Breast epithelium (tissue), 3 donors: Measurements from ENCODE around the gene GARIN5A.

Experiments used
- POLR2A ChIP-seq: fragments of 450-650 bp; IDR thresholded peaks from one replicate; pipeline ENCODE4 v1.6.1; 2016; ENCODE audit warnings: antibody characterized with exemption, mild to moderate bottlenecking, moderate library complexity
- POLR2AphosphoS5 ChIP-seq, 3 donors: sonication (generic); formaldehyde crosslinking; IDR thresholded peaks; one replicate each; pipeline ENCODE4 v1.6.1; 2017; ENCODE audit warnings: antibody characterized with exemption in 3 of 3
- TF ChIP-seq, protein P1 (sequence below), 3 donors: fragments of 450-650 bp; IDR thresholded peaks; one replicate each; pipeline ENCODE4 v1.5.1; 2016 to 2017; ENCODE audit warnings: antibody characterized with exemption in 3 of 3, mild to moderate bottlenecking in 3 of 3, moderate library complexity in 3 of 3

DNA sequence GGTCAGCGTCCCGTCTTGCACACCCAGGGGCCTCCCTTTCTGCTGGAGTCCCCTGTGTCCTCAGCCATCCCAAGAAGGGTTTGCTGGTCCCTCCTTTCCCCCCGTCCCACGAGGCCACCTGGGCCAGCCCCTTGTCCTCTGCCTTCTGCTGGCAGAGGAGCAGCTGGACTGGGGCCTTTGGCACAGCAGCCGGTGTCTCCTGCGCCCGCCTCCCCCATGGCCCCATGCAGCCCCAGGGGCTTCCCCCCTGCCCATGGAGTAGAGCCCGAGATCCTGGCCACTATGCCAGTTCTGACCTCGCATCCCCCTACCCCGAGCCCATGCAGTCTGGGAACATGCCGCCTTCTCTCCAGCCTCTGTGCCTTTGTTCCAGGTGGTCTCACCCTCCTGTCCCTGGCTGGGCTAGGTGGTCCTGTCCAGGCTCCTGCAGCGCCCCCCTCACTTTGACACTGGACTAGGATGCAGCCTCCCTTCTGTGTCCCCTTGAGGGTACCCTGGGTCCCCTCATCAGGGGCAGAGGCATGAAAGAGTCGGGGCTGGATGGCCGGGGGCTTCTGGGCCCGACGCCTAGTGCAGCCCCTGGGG lies 5.7 kb upstream of the GARIN5A start:
- TF ChIP-seq, protein P1, sequence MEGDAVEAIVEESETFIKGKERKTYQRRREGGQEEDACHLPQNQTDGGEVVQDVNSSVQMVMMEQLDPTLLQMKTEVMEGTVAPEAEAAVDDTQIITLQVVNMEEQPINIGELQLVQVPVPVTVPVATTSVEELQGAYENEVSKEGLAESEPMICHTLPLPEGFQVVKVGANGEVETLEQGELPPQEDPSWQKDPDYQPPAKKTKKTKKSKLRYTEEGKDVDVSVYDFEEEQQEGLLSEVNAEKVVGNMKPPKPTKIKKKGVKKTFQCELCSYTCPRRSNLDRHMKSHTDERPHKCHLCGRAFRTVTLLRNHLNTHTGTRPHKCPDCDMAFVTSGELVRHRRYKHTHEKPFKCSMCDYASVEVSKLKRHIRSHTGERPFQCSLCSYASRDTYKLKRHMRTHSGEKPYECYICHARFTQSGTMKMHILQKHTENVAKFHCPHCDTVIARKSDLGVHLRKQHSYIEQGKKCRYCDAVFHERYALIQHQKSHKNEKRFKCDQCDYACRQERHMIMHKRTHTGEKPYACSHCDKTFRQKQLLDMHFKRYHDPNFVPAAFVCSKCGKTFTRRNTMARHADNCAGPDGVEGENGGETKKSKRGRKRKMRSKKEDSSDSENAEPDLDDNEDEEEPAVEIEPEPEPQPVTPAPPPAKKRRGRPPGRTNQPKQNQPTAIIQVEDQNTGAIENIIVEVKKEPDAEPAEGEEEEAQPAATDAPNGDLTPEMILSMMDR (IDR thresholded peaks at IDR 0.05) = no peak
- TF ChIP-seq POLR2AphosphoS5 (IDR thresholded peaks at IDR 0.05) (no peak), POLR2A (no peak)
